ENCODE results near the gene NFKBIE. TPM values are rescaled to one million over a fixed set of nuclear protein-coding genes. Genes with fewer than 3 reads are reported as not detected.

The NFKBIE gene
- total and polyA plus RNA-seq, 4 experiments from 2014 or later = 8.0 to 15.0 (median 10.5) TPM

DNA sequence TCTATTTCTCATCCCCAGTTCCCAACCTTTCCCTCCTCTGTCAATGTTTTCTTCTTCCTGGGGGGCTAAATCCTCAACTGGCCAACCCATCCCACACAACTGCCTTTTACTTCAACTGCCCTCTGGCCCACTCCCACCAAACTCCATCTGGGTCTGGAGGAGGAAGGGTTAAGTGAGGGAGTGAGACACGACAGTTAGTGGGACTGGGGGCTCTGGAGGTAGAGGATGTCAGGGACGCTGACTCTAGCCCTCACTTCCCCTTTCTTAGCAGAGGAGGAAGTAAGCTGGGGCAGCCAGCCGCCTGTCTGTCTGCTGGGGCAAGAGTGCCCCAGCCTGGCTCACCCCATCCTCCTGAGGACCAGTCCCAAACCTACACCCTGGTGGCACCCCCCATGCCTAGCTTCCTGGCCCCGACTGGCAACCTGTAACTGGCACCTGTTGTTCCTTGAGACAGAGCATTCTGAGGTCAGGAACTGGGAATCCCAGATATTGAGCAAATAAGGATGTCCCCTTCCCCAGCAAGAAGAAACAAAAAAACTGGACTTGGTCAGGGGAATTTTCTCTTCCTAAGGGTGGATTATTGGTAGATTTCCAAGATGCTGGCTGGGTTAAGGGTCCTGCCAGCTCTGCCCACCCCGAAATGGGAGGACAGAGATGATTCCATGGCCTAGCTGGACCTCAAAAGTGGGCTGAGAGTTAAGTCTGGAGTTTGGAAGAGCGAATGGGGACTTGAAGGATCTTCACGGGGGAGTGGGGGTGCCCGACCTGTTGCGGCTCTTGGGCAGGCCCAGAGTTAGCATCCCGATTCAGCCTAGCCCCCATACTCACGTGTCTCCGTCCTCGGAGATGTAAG lies 971 bp downstream of the NFKBIE start:
- H3K27me3 ChIP-seq (ENCODE audit: insufficient read depth, low read length) = peaks cover 6% of the 10 kb centered on the region
- no peaks in the 10 kb centered on the region for H3K9me3 ChIP-seq (ENCODE audit: control insufficient read depth in 1 of 2, low read length in 2 of 2)
- peak overlapping the region; percentile 83 to 89 for H3K4me3 ChIP-seq (ENCODE audit: low read length in 2 of 2)
- Mint-ChIP-seq H3K4me3 (peak overlapping the region; percentile 73 to 95 (median 93)), H3K9me3 (no peaks in the 10 kb centered on the region), H3K27ac (peak overlapping the region; percentile 95 to 98 (median 97)), H3K36me3 (peaks cover 8 to 33% of the 10 kb centered on the region in 2 donors), H3K27me3 (peaks cover 5 to 10% of the 10 kb centered on the region in 2 donors), H3K4me1 (peaks cover 17 to 43% (median 38%) of the 10 kb centered on the region in 4 donors)
- POLR2A ChIA-PET (ENCODE audit: partially characterized antibody) = interaction anchor here (1.2 to 6.2 kb wide), 5 partner anchors 9 to 49 kb away, joined by 3 to 97 read pairs (median 11); partner anchors contain the start of genes AARS2, HSP90AB1 and SLC35B2
- DNase-seq = peak in 1 of 5 donors; percentile 68
- peaks cover 38% of the 10 kb centered on the region for H3K4me1 ChIP-seq (ENCODE audit: insufficient read depth, low read length)
- H3K27ac ChIP-seq (ENCODE audit: low read depth, low read length) = peak overlapping the region; percentile 96
- H3K36me3 ChIP-seq (ENCODE audit: insufficient read depth, low read length) = peaks cover 16% of the 10 kb centered on the region
- intact Hi-C loops (cut with micrococcal nuclease) = loop anchor here (1.0 to 2.0 kb wide), 5 partner anchors 7 to 168 kb away; partner anchors contain the start of genes HSP90AB1 and SLC35B2
- CTCF ChIA-PET (ENCODE audit: partially characterized antibody) = interaction anchor here (1.0 to 8.3 kb wide), 6 partner anchors 10 to 123 kb away, joined by 3 to 82 read pairs (median 4); partner anchors contain the start of genes CDC5L and SLC35B2

GRCh38 chr6:44263354-44264100 lies 1.8 kb downstream of the NFKBIE start:
- peaks cover 18 to 43% (median 38%) of the 10 kb centered on the region in 4 donors for H3K4me1 Mint-ChIP-seq
- intact Hi-C loops (cut with micrococcal nuclease) = loop anchor here (2.0 kb wide), 1 partner anchor 167 kb away; no protein-coding TSS in a partner anchor
- peak overlapping the region; percentile 73 to 95 (median 93) for H3K4me3 Mint-ChIP-seq
- DNase-seq = peak in 3 of 5 donors; percentile 31 to 79 (median 51)
- no peaks in the 10 kb centered on the region for H3K9me3 ChIP-seq (ENCODE audit: control insufficient read depth in 1 of 2, low read length in 2 of 2)
- H3K27me3 Mint-ChIP-seq = peaks cover 2% of the 10 kb centered on the region in 2 donors
- ChIA-PET POLR2A (ENCODE audit: partially characterized antibody) (interaction anchor here (1.2 to 6.2 kb wide), 7 partner anchors 8 to 49 kb away, joined by 3 to 97 read pairs (median 11); partner anchors contain the start of genes AARS2, HSP90AB1 and SLC35B2), CTCF (ENCODE audit: partially characterized antibody) (interaction anchor here (1.0 to 8.3 kb wide), 4 partner anchors 9 to 91 kb away, joined by 3 to 82 read pairs (median 4); partner anchors contain the start of gene SLC35B2)
- peaks cover 38% of the 10 kb centered on the region for H3K4me1 ChIP-seq (ENCODE audit: insufficient read depth, low read length)
- H3K27ac ChIP-seq (ENCODE audit: low read depth, low read length) = peak overlapping the region; percentile 96
- peaks cover 8 to 35% of the 10 kb centered on the region in 2 donors for H3K36me3 Mint-ChIP-seq
- H3K36me3 ChIP-seq (ENCODE audit: insufficient read depth, low read length) = peaks cover 23% of the 10 kb centered on the region
- no peaks in the 10 kb centered on the region for H3K27me3 ChIP-seq (ENCODE audit: insufficient read depth, low read length)
- peak overlapping the region; percentile 95 to 98 (median 97) for H3K27ac Mint-ChIP-seq
- no peaks in the 10 kb centered on the region for H3K9me3 Mint-ChIP-seq
- peak overlapping the region; percentile 83 to 89 for H3K4me3 ChIP-seq (ENCODE audit: low read length in 2 of 2)

DNA sequence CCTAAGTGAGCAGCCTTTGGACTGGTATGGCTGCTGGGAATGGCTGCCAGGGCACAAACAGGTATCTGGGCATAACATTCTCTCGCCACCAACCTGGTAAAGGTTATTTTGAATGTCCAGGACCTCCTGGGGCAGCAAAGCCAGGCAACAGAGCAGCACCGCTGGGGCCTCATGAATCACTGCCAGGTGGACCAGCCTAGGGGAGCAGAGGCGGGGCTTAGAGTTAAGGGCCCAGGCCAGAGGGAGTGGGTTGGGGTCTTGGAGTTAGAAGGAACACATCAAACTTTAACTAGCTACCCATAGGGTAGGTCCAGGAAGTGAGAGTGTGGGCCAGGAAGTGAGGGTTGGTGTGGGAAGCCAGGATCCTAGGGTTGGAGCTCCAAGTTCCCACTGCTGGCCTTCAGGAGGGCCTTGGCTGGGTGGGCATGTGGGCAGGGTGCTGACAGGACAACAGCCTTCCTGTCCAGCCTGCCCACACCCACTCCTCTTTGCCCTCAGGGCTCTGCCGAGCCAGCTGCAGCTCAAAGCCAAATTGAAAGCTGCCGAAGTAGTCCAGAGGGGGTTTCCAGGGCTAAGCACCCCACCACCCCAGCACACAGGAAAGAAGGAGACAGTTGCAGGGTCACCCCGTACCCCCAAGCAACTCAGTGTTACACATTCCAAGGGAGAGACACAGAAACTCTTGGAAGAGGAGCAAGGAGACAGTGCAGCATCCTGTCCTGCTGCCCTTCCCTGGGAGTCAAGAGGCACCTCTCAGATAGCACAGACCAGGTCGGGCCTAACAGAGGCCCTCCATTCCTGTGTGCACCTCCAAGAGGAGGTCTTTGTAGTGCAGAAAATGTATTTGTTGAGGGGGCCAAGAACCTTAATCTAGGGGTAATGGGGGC lies 2.6 kb downstream of the NFKBIE start:
- POLR2A ChIA-PET (ENCODE audit: partially characterized antibody) = interaction anchor here (1.3 to 2.9 kb wide), 6 partner anchors 9 to 50 kb away, joined by 4 to 50 read pairs (median 6); partner anchors contain the start of genes AARS2 and HSP90AB1
- Mint-ChIP-seq H3K36me3 (peaks cover 8 to 41% of the 10 kb centered on the region in 2 donors), H3K27ac (peak overlapping the region; percentile 95 to 98 (median 97)), H3K27me3 (no peaks in the 10 kb centered on the region), H3K4me1 (peaks cover 25 to 51% (median 42%) of the 10 kb centered on the region in 4 donors), H3K9me3 (no peaks in the 10 kb centered on the region), H3K4me3 (peak overlapping the region; percentile 73 to 95 (median 93))
- Histone ChIP-seq H3K4me3 (ENCODE audit: low read length in 2 of 2) (peak overlapping the region; percentile 83 to 89), H3K36me3 (ENCODE audit: insufficient read depth, low read length) (peaks cover 24% of the 10 kb centered on the region), H3K4me1 (ENCODE audit: insufficient read depth, low read length) (peaks cover 44% of the 10 kb centered on the region), H3K27ac (ENCODE audit: low read depth, low read length) (peak overlapping the region; percentile 96), H3K27me3 (ENCODE audit: insufficient read depth, low read length) (no peaks in the 10 kb centered on the region), H3K9me3 (ENCODE audit: control insufficient read depth in 1 of 2, low read length in 2 of 2) (no peaks in the 10 kb centered on the region)
- peak in 1 of 5 donors; percentile 53 for DNase-seq
- CTCF ChIA-PET (ENCODE audit: partially characterized antibody) = interaction anchor here (0.7 to 1.7 kb wide), 3 partner anchors 10 to 41 kb away, joined by 5 to 20 read pairs (median 6); no protein-coding TSS in a partner anchor
- intact Hi-C loops (cut with micrococcal nuclease) = no loop called here

DNA sequence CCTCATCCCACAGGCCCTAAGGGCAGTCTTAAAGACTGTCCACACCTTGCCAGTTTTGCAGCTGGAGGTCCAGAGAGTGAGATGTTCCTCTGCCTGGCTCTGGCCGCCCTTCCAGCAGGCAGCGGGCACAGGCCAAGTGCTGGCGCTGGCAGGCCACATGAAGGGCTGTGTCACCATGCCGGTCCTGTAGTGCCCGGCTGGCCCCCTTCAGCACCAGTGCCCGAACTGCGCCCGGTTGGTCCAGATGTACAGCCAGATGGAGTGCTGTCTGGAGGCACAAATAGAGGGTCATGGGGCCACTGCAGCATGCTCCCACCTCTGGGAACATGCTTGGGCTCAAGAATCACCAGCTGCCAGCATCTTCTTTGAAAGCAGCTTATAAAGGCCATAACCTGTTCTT lies 3.8 kb downstream of the NFKBIE start:
- Histone ChIP-seq H3K36me3 (ENCODE audit: insufficient read depth, low read length) (peaks cover 24% of the 10 kb centered on the region), H3K9me3 (ENCODE audit: control insufficient read depth in 1 of 2, low read length in 2 of 2) (no peaks in the 10 kb centered on the region), H3K27ac (ENCODE audit: low read depth, low read length) (peak overlapping the region; percentile 96), H3K4me1 (ENCODE audit: insufficient read depth, low read length) (peaks cover 49% of the 10 kb centered on the region), H3K4me3 (ENCODE audit: low read length in 2 of 2) (no peak overlapping the region), H3K27me3 (ENCODE audit: insufficient read depth, low read length) (no peaks in the 10 kb centered on the region)
- peaks cover 8 to 44% of the 10 kb centered on the region in 2 donors for H3K36me3 Mint-ChIP-seq
- no peak for DNase-seq
- POLR2A ChIA-PET (ENCODE audit: partially characterized antibody) = interaction anchor here (1.3 to 2.9 kb wide), 5 partner anchors 8 to 51 kb away, joined by 4 to 50 read pairs (median 6); partner anchors contain the start of genes AARS2 and HSP90AB1
- peaks cover 0 to 1% (median 0%) of the 10 kb centered on the region in 8 donors for H3K9me3 Mint-ChIP-seq
- peak overlapping the region in 1 of 8 donors; percentile 73 for H3K4me3 Mint-ChIP-seq
- CTCF ChIA-PET (ENCODE audit: partially characterized antibody) = interaction anchor here (1.5 to 1.7 kb wide), 2 partner anchors 9 to 24 kb away, joined by 6 to 20 read pairs; no protein-coding TSS in a partner anchor
- H3K27ac Mint-ChIP-seq = peak overlapping the region in 5 of 7 donors; percentile 97 to 98 (median 98)
- H3K27me3 Mint-ChIP-seq = no peaks in the 10 kb centered on the region
- H3K4me1 Mint-ChIP-seq = peaks cover 29 to 51% (median 45%) of the 10 kb centered on the region in 4 donors
- intact Hi-C loops (cut with micrococcal nuclease) = no loop called here

DNA sequence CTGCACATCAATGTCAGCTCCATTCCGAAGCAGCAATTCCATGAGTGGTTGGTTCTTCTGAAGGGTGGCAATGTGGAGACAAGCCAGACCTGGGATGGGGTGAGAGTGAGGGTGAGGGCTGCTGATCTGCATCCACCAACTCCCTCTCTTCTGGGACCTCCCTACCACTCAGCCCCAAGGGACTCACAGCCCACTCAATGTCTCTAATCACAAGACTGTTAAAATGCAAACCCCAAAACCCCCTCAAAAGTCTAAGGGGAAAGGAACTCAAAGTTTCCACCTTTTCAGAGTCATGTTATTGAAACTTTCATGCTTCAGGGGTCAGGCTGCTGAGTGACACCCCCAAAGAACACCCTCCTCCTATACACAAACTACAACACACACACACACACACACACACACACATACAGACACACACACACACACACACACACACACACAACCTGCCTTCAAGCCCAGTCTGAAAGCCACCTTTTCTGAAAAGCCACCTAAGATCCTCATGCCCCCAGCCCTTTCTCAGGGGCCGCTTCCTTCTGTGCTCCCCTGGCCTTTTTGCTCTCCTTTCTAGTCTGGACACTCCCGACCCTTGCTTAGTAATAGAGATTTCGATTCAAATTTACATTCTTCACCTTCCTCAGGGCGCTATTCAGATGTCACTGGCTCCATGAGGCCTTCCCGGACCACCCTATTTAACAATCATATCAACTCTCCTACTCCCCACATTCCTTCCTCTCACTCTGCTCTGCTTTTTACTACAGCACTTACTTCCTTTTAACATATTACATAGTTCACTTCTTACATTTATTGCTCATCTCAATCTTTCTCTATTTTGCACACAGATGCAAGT lies 4.7 kb downstream of the NFKBIE start:
- peaks cover 58% of the 10 kb centered on the region for H3K4me1 ChIP-seq (ENCODE audit: insufficient read depth, low read length)
- Mint-ChIP-seq H3K27me3 (no peaks in the 10 kb centered on the region), H3K36me3 (peaks cover 8 to 50% of the 10 kb centered on the region in 2 donors), H3K9me3 (peaks cover 0 to 5% (median 0%) of the 10 kb centered on the region in 8 donors), H3K4me1 (peaks cover 37 to 60% (median 53%) of the 10 kb centered on the region in 4 donors), H3K4me3 (peak overlapping the region in 5 of 8 donors; percentile 3 to 70 (median 53)), H3K27ac (peak overlapping the region; percentile 30 to 98 (median 85))
- DNase-seq = no peak
- ChIA-PET POLR2A (ENCODE audit: partially characterized antibody) (interaction anchor here (2.8 to 5.9 kb wide), 3 partner anchors 9 to 14 kb away, joined by 9 to 217 read pairs (median 50); partner anchors contain the start of gene HSP90AB1), CTCF (ENCODE audit: partially characterized antibody) (no interaction called here)
- no peaks in the 10 kb centered on the region for H3K9me3 ChIP-seq (ENCODE audit: control insufficient read depth in 1 of 2, low read length in 2 of 2)
- intact Hi-C loops (cut with micrococcal nuclease) = no loop called here
- no peak overlapping the region for H3K4me3 ChIP-seq (ENCODE audit: low read length in 2 of 2)
- H3K36me3 ChIP-seq (ENCODE audit: insufficient read depth, low read length) = peaks cover 24% of the 10 kb centered on the region
- H3K27ac ChIP-seq (ENCODE audit: low read depth, low read length) = no peak overlapping the region
- no peaks in the 10 kb centered on the region for H3K27me3 ChIP-seq (ENCODE audit: insufficient read depth, low read length)

Data from CD4-positive, alpha-beta memory T cell (primary cell).